ENCODE data around the gene NFE2L3. TPM values are rescaled to one million over a fixed set of nuclear protein-coding genes. Genes with fewer than 3 reads are reported as not detected.

The NFE2L3 gene
- total and polyA plus RNA-seq, 9 of the 15 experiments (the other 6 are each of a cell fraction or from before 2014, with no cell fraction given), result 2.9 to 16.9 (median 12.4) TPM

DNA sequence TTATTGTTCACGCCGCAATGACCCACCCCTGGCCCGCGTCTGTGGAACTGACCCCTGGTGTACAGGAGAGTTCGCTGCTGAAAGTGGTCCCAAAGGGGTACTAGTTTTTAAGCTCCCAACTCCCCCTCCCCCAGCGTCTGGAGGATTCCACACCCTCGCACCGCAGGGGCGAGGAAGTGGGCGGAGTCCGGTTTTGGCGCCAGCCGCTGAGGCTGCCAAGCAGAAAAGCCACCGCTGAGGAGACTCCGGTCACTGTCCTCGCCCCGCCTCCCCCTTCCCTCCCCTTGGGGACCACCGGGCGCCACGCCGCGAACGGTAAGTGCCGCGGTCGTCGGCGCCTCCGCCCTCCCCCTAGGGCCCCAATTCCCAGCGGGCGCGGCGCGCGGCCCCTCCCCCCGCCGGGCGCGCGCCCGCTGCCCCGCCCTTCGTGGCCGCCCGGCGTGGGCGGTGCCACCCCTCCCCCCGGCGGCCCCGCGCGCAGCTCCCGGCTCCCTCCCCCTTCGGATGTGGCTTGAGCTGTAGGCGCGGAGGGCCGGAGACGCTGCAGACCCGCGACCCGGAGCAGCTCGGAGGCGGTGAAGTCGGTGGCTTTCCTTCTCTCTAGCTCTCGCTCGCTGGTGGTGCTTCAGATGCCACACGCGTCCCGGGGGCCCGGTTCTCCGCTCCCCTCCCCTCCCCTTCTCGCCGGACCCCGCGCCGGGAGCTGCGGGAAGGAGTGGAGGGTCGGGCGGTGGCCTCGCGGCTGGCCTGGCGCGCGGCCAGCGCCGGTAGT, 49.4 kb downstream of the NFE2L3 start, which contains the start of gene CBX3 (continued):
- TF ChIP-seq, protein P1, sequence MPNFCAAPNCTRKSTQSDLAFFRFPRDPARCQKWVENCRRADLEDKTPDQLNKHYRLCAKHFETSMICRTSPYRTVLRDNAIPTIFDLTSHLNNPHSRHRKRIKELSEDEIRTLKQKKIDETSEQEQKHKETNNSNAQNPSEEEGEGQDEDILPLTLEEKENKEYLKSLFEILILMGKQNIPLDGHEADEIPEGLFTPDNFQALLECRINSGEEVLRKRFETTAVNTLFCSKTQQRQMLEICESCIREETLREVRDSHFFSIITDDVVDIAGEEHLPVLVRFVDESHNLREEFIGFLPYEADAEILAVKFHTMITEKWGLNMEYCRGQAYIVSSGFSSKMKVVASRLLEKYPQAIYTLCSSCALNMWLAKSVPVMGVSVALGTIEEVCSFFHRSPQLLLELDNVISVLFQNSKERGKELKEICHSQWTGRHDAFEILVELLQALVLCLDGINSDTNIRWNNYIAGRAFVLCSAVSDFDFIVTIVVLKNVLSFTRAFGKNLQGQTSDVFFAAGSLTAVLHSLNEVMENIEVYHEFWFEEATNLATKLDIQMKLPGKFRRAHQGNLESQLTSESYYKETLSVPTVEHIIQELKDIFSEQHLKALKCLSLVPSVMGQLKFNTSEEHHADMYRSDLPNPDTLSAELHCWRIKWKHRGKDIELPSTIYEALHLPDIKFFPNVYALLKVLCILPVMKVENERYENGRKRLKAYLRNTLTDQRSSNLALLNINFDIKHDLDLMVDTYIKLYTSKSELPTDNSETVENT (CRISPR knock-in tag; IDR thresholded peaks at IDR 0.05), result peak; percentile 84
- TF ChIP-seq ZNF445 (CRISPR knock-in tag; IDR thresholded peaks at IDR 0.05; ENCODE audit: low read depth), result no peak
- no peak for TF ChIP-seq ZNF165 (CRISPR knock-in tag; IDR thresholded peaks at IDR 0.05; ENCODE audit: borderline replicate concordance)
- no peak for TF ChIP-seq ARHGAP35 (IDR thresholded peaks at IDR 0.05; ENCODE audit: partially characterized antibody)
- TF ChIP-seq CREBBP (IDR thresholded peaks at IDR 0.05; ENCODE audit: low read depth, low read length), result no peak
- TF ChIP-seq SMAD2 (IDR thresholded peaks at IDR 0.05; ENCODE audit: low read depth, low read length), result no peak
- TF ChIP-seq CTBP1 (IDR thresholded peaks at IDR 0.05; ENCODE audit: borderline replicate concordance), result 0 out of 2 replicates have a peak, but pooled peaks have one; percentile 12
- TF ChIP-seq, protein P2, sequence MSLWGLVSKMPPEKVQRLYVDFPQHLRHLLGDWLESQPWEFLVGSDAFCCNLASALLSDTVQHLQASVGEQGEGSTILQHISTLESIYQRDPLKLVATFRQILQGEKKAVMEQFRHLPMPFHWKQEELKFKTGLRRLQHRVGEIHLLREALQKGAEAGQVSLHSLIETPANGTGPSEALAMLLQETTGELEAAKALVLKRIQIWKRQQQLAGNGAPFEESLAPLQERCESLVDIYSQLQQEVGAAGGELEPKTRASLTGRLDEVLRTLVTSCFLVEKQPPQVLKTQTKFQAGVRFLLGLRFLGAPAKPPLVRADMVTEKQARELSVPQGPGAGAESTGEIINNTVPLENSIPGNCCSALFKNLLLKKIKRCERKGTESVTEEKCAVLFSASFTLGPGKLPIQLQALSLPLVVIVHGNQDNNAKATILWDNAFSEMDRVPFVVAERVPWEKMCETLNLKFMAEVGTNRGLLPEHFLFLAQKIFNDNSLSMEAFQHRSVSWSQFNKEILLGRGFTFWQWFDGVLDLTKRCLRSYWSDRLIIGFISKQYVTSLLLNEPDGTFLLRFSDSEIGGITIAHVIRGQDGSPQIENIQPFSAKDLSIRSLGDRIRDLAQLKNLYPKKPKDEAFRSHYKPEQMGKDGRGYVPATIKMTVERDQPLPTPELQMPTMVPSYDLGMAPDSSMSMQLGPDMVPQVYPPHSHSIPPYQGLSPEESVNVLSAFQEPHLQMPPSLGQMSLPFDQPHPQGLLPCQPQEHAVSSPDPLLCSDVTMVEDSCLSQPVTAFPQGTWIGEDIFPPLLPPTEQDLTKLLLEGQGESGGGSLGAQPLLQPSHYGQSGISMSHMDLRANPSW (CRISPR knock-in tag; IDR thresholded peaks at IDR 0.05), result no peak
- peak; percentile 18; the same call in 1 of the 2 replicates for TF ChIP-seq SAFB (IDR thresholded peaks at IDR 0.05; ENCODE audit: borderline replicate concordance, low read depth, low read length)
- TF ChIP-seq HEY1 (CRISPR knock-in tag; IDR thresholded peaks at IDR 0.05; ENCODE audit: borderline replicate concordance), result no peak
- TF ChIP-seq, protein P3, sequence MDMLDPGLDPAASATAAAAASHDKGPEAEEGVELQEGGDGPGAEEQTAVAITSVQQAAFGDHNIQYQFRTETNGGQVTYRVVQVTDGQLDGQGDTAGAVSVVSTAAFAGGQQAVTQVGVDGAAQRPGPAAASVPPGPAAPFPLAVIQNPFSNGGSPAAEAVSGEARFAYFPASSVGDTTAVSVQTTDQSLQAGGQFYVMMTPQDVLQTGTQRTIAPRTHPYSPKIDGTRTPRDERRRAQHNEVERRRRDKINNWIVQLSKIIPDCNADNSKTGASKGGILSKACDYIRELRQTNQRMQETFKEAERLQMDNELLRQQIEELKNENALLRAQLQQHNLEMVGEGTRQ (CRISPR knock-in tag; IDR thresholded peaks at IDR 0.05), result no peak
- no peak for TF ChIP-seq ZNF778 (CRISPR knock-in tag; IDR thresholded peaks at IDR 0.05)
- TF ChIP-seq ASH1L (IDR thresholded peaks at IDR 0.05; ENCODE audit: borderline replicate concordance, low read depth, partially characterized antibody), result no peak
- no peak for TF ChIP-seq FOXM1 (IDR thresholded peaks at IDR 0.05; ENCODE audit: low read depth)
- no peak; the same call in 1 of the 2 replicates for TF ChIP-seq FOXM1 (CRISPR knock-in tag; IDR thresholded peaks at IDR 0.05; ENCODE audit: low read depth)
- TF ChIP-seq, protein P4, sequence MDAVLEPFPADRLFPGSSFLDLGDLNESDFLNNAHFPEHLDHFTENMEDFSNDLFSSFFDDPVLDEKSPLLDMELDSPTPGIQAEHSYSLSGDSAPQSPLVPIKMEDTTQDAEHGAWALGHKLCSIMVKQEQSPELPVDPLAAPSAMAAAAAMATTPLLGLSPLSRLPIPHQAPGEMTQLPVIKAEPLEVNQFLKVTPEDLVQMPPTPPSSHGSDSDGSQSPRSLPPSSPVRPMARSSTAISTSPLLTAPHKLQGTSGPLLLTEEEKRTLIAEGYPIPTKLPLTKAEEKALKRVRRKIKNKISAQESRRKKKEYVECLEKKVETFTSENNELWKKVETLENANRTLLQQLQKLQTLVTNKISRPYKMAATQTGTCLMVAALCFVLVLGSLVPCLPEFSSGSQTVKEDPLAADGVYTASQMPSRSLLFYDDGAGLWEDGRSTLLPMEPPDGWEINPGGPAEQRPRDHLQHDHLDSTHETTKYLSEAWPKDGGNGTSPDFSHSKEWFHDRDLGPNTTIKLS (IDR thresholded peaks at IDR 0.05; ENCODE audit: borderline replicate concordance, low read depth), result 0 out of 2 replicates have a peak, but pooled peaks have one; percentile 34
- TF ChIP-seq, protein P5, sequence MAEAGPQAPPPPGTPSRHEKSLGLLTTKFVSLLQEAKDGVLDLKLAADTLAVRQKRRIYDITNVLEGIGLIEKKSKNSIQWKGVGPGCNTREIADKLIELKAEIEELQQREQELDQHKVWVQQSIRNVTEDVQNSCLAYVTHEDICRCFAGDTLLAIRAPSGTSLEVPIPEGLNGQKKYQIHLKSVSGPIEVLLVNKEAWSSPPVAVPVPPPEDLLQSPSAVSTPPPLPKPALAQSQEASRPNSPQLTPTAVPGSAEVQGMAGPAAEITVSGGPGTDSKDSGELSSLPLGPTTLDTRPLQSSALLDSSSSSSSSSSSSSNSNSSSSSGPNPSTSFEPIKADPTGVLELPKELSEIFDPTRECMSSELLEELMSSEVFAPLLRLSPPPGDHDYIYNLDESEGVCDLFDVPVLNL (CRISPR knock-in tag; IDR thresholded peaks at IDR 0.05; ENCODE audit: low read depth), result no peak
